ENCODE measurements around the gene ST6GALNAC4. TPM values are rescaled to one million over a fixed set of nuclear protein-coding genes. Genes with fewer than 3 reads are reported as not detected.
"Not testable (repeated sequence)": the region's sequence is repeated elsewhere in the genome, so short reads cannot be mapped to it uniquely, and the experiment has no call there.

ST6GALNAC4 gene
- polyA plus RNA-seq, 4 donors = 9.1 to 34.7 (median 22.5) TPM

- H3K27ac ChIP-seq (ENCODE audit: low read depth in 1 of 3, low read length in 2 of 3); H3K4me3 ChIP-seq (ENCODE audit: low read depth in 1 of 3, low read length in 3 of 3); H3K27me3 ChIP-seq (ENCODE audit: control insufficient read depth in 3 of 3, insufficient read depth in 3 of 3, low read length in 3 of 3); H3K9me3 ChIP-seq (ENCODE audit: control insufficient read depth in 2 of 2, insufficient read depth in 1 of 2, low read depth in 1 of 2, low read length in 1 of 2); FAIRE-seq; DNase-seq: not testable (repeated sequence)
- H3K36me3 ChIP-seq (ENCODE audit: control insufficient read depth in 3 of 3, insufficient read depth in 2 of 3, low read depth in 1 of 3, low read length in 3 of 3) = peaks cover 0 to 27% (median 0%) of the 10 kb centered on the region in 3 donors
- peaks cover 0 to 11% (median 0%) of the 10 kb centered on the region in 3 donors for H3K4me1 ChIP-seq (ENCODE audit: control insufficient read depth in 3 of 3, insufficient read depth in 2 of 3, low read depth in 1 of 3, low read length in 2 of 3)
- WGBS, 3 donors = 64 to 82% (median 78%) methylated on average over 3 of the region's 3 CpGs
Observed at GRCh38 chr9:127881715-127882114, 35.1 kb downstream of the ST6GALNAC4 start.

GRCh38 chr9:127880143-127880542 lies 36.7 kb downstream of the ST6GALNAC4 start:
- peaks cover 0 to 8% (median 0%) of the 10 kb centered on the region in 3 donors for H3K27me3 ChIP-seq (ENCODE audit: control insufficient read depth in 3 of 3, insufficient read depth in 3 of 3, low read length in 3 of 3)
- FAIRE-seq = no peak
- DNase-seq = no peak
- 72 to 82% (median 74%) methylated on average over 8 of the region's 8 CpGs for WGBS, 3 donors
- peaks cover 3 to 23% (median 3%) of the 10 kb centered on the region in 3 donors for H3K4me1 ChIP-seq (ENCODE audit: control insufficient read depth in 3 of 3, insufficient read depth in 2 of 3, low read depth in 1 of 3, low read length in 2 of 3)
- no peak overlapping the region for H3K4me3 ChIP-seq (ENCODE audit: low read depth in 1 of 3, low read length in 3 of 3)
- no peak overlapping the region for H3K27ac ChIP-seq (ENCODE audit: low read depth in 1 of 3, low read length in 2 of 3)
- peaks cover 0 to 12% (median 0%) of the 10 kb centered on the region in 3 donors for H3K36me3 ChIP-seq (ENCODE audit: control insufficient read depth in 3 of 3, insufficient read depth in 2 of 3, low read depth in 1 of 3, low read length in 3 of 3)
- H3K9me3 ChIP-seq (ENCODE audit: control insufficient read depth in 2 of 2, insufficient read depth in 1 of 2, low read depth in 1 of 2, low read length in 1 of 2) = no peaks in the 10 kb centered on the region

GRCh38 chr9:127878652-127879390 lies 38.0 kb downstream of the ST6GALNAC4 start:
- Histone ChIP-seq H3K36me3 (ENCODE audit: control insufficient read depth in 3 of 3, insufficient read depth in 2 of 3, low read depth in 1 of 3, low read length in 3 of 3) (peaks cover 0 to 7% (median 0%) of the 10 kb centered on the region in 3 donors), H3K27ac (ENCODE audit: low read depth in 1 of 3, low read length in 2 of 3) (no peak overlapping the region), H3K9me3 (ENCODE audit: control insufficient read depth in 2 of 2, insufficient read depth in 1 of 2, low read depth in 1 of 2, low read length in 1 of 2) (no peaks in the 10 kb centered on the region), H3K27me3 (ENCODE audit: control insufficient read depth in 3 of 3, insufficient read depth in 3 of 3, low read length in 3 of 3) (peaks cover 0 to 8% (median 0%) of the 10 kb centered on the region in 3 donors), H3K4me3 (ENCODE audit: low read depth in 1 of 3, low read length in 3 of 3) (no peak overlapping the region), H3K4me1 (ENCODE audit: control insufficient read depth in 3 of 3, insufficient read depth in 2 of 3, low read depth in 1 of 3, low read length in 2 of 3) (peaks cover 3 to 23% (median 3%) of the 10 kb centered on the region in 3 donors)
- WGBS, 3 donors = 61 to 68% (median 68%) methylated on average over 8 of the region's 8 CpGs
- DNase-seq = no peak
- no peak for FAIRE-seq

- Histone ChIP-seq H3K27ac (ENCODE audit: low read depth in 1 of 3, low read length in 2 of 3) (no peak overlapping the region), H3K36me3 (ENCODE audit: control insufficient read depth in 3 of 3, insufficient read depth in 2 of 3, low read depth in 1 of 3, low read length in 3 of 3) (peaks cover 0 to 9% (median 0%) of the 10 kb centered on the region in 3 donors), H3K9me3 (ENCODE audit: control insufficient read depth in 2 of 2, insufficient read depth in 1 of 2, low read depth in 1 of 2, low read length in 1 of 2) (no peaks in the 10 kb centered on the region), H3K4me1 (ENCODE audit: control insufficient read depth in 3 of 3, insufficient read depth in 2 of 3, low read depth in 1 of 3, low read length in 2 of 3) (peaks cover 3 to 23% (median 3%) of the 10 kb centered on the region in 3 donors), H3K27me3 (ENCODE audit: control insufficient read depth in 3 of 3, insufficient read depth in 3 of 3, low read length in 3 of 3) (peaks cover 0 to 8% (median 0%) of the 10 kb centered on the region in 3 donors), H3K4me3 (ENCODE audit: low read depth in 1 of 3, low read length in 3 of 3) (peak overlapping the region in 2 of 3 donors; percentile 50 to 51)
- FAIRE-seq (no peak), DNase-seq (no peak)
- 43 to 53% (median 52%) methylated on average over 18 of the region's 18 CpGs for WGBS, 3 donors
Observed at GRCh38 chr9:127878001-127878651, 38.7 kb downstream of the ST6GALNAC4 start.

- Histone ChIP-seq H3K27ac (ENCODE audit: low read depth in 1 of 3, low read length in 2 of 3) (no peak within 1 kb of the TSS), H3K9me3 (ENCODE audit: control insufficient read depth in 2 of 2, insufficient read depth in 1 of 2, low read depth in 1 of 2, low read length in 1 of 2) (no peaks in the 10 kb centered on the region), H3K4me3 (ENCODE audit: low read depth in 1 of 3, low read length in 3 of 3) (peak within 1 kb of the TSS in 2 of 3 donors; percentile 50 to 51), H3K36me3 (ENCODE audit: control insufficient read depth in 3 of 3, insufficient read depth in 2 of 3, low read depth in 1 of 3, low read length in 3 of 3) (peaks cover 0 to 8% (median 0%) of the 10 kb centered on the region in 3 donors), H3K27me3 (ENCODE audit: control insufficient read depth in 3 of 3, insufficient read depth in 3 of 3, low read length in 3 of 3) (peaks cover 0 to 8% (median 0%) of the 10 kb centered on the region in 3 donors), H3K4me1 (ENCODE audit: control insufficient read depth in 3 of 3, insufficient read depth in 2 of 3, low read depth in 1 of 3, low read length in 2 of 3) (peaks cover 3 to 23% (median 3%) of the 10 kb centered on the region in 3 donors)
- FAIRE-seq = no peak
- DNase-seq = peak; percentile 74 to 81
- 3 to 9% (median 8%) methylated on average over 33 to 44 of the region's 44 CpGs for WGBS, 3 donors
Observed at GRCh38 chr9:127877566-127877998, 39.3 kb downstream of the ST6GALNAC4 start, which contains the start of gene AK1. Gene AK1 (minus strand): TSS chr9:127877675. CDS start chr9:127874617, 3,058 bp downstream.

GRCh38 chr9:127876764-127877562 lies 39.9 kb downstream of the ST6GALNAC4 start:
- Histone ChIP-seq H3K36me3 (ENCODE audit: control insufficient read depth in 3 of 3, insufficient read depth in 2 of 3, low read depth in 1 of 3, low read length in 3 of 3) (peaks cover 0 to 7% (median 0%) of the 10 kb centered on the region in 3 donors), H3K27me3 (ENCODE audit: control insufficient read depth in 3 of 3, insufficient read depth in 3 of 3, low read length in 3 of 3) (peaks cover 0 to 8% (median 0%) of the 10 kb centered on the region in 3 donors), H3K4me3 (ENCODE audit: low read depth in 1 of 3, low read length in 3 of 3) (peak overlapping the region in 2 of 3 donors; percentile 50 to 51), H3K27ac (ENCODE audit: low read depth in 1 of 3, low read length in 2 of 3) (no peak overlapping the region), H3K9me3 (ENCODE audit: control insufficient read depth in 2 of 2, insufficient read depth in 1 of 2, low read depth in 1 of 2, low read length in 1 of 2) (no peaks in the 10 kb centered on the region), H3K4me1 (ENCODE audit: control insufficient read depth in 3 of 3, insufficient read depth in 2 of 3, low read depth in 1 of 3, low read length in 2 of 3) (peaks cover 3 to 23% (median 3%) of the 10 kb centered on the region in 3 donors)
- FAIRE-seq (no peak), DNase-seq (peak in 1 of 2 donors; percentile 12)
- 35 to 42% (median 36%) methylated on average over 19 to 26 of the region's 26 CpGs for WGBS, 3 donors

- H3K4me3 ChIP-seq (ENCODE audit: low read depth in 1 of 3, low read length in 3 of 3) = no peak overlapping the region
- DNase-seq (peak in 1 of 2 donors; percentile 33), FAIRE-seq (no peak)
- H3K36me3 ChIP-seq (ENCODE audit: control insufficient read depth in 3 of 3, insufficient read depth in 2 of 3, low read depth in 1 of 3, low read length in 3 of 3) = peaks cover 0 to 14% (median 0%) of the 10 kb centered on the region in 3 donors
- H3K9me3 ChIP-seq (ENCODE audit: control insufficient read depth in 2 of 2, insufficient read depth in 1 of 2, low read depth in 1 of 2, low read length in 1 of 2) = no peaks in the 10 kb centered on the region
- peaks cover 0 to 8% (median 0%) of the 10 kb centered on the region in 3 donors for H3K27me3 ChIP-seq (ENCODE audit: control insufficient read depth in 3 of 3, insufficient read depth in 3 of 3, low read length in 3 of 3)
- 41 to 77% (median 65%) methylated on average over 13 to 14 of the region's 14 CpGs for WGBS, 3 donors
- H3K27ac ChIP-seq (ENCODE audit: low read depth in 1 of 3, low read length in 2 of 3) = no peak overlapping the region
- H3K4me1 ChIP-seq (ENCODE audit: control insufficient read depth in 3 of 3, insufficient read depth in 2 of 3, low read depth in 1 of 3, low read length in 2 of 3) = peaks cover 3 to 23% (median 3%) of the 10 kb centered on the region in 3 donors
Observed at GRCh38 chr9:127876026-127876763, 40.6 kb downstream of the ST6GALNAC4 start.
